K562 (cell line): ENCODE results near the gene CCR5AS.
"Not testable (repeated sequence)": the region's sequence is repeated elsewhere in the genome, so short reads cannot be mapped to it uniquely, and the experiment has no call there.

Experiments used
- KDM4B ChIP-seq, 2 experiments: fragments of 450-650 bp in 1 of 2; sonication (generic) in 1 of 2; IDR thresholded peaks; 2 replicates each; pipeline ENCODE4 v1.6.1; 2016 to 2017; ENCODE audit warnings: borderline replicate concordance in 2 of 2, antibody characterized with exemption in 1 of 2, low read depth in 1 of 2, mild to moderate bottlenecking in 1 of 2
- NR2C2 ChIP-seq, 2 experiments: fragments of 200-800 bp in 1 of 2; sonication (Bioruptor generic) in 1 of 2; sonication (generic) in 1 of 2; formaldehyde crosslinking in 1 of 2; IDR thresholded peaks; 2 replicates each; pipeline versions ENCODE4 v1.6.1 to v1.8.0; 2016 to 2022; ENCODE audit warnings: mild to moderate bottlenecking in 1 of 2, missing compliant biosample characterization in 1 of 2, missing genetic modification characterization in 1 of 2, missing genetic modification reagents in 1 of 2
- RBFOX2 ChIP-seq: fragments of 200-400 bp; formaldehyde crosslinking; IDR thresholded peaks from 2 replicates; pipeline ENCODE4 v1.6.1; 2017; ENCODE audit warnings: low read depth, mild to moderate bottlenecking, low read length, moderate library complexity
- SREBF2 ChIP-seq: sonication (generic); formaldehyde crosslinking; IDR thresholded peaks from 2 replicates; pipeline ENCODE4 v1.4.0; 2020; ENCODE audit warnings: mild to moderate bottlenecking, missing genetic modification reagents
- ZNF224 ChIP-seq: sonication (generic); formaldehyde crosslinking; IDR thresholded peaks from 2 replicates; pipeline ENCODE4 v1.8.0; 2022; ENCODE audit warnings: mild to moderate bottlenecking, missing genetic modification reagents
- ZNF239 ChIP-seq: fragments of 250-450 bp; sonication (Bioruptor Pico); IDR thresholded peaks from 2 replicates; pipeline ENCODE4 v1.4.0; 2020; ENCODE audit warnings: mild to moderate bottlenecking
- TF ChIP-seq, protein P1 (sequence below): conservative IDR thresholded peaks from 2 replicates; pipeline ENCODE4 v1.6.1; 2011; ENCODE audit warnings: low read depth, mild to moderate bottlenecking, low read length; ENCODE audit not compliant: control insufficient read depth
- TF ChIP-seq, protein P2 (sequence below): fragments of 250-450 bp; sonication (Bioruptor Pico); IDR thresholded peaks from 2 replicates; pipeline ENCODE4 v1.4.0; 2020; ENCODE audit warnings: mild to moderate bottlenecking, moderate library complexity, borderline replicate concordance
- TF ChIP-seq, protein P3 (sequence below), 3 experiments: IDR thresholded peaks in 2 of 3; conservative IDR thresholded peaks in 1 of 3; 2 replicates each; pipeline ENCODE4 v1.5.1; 2011 to 2012; ENCODE audit warnings: low read length in 3 of 3, mild to moderate bottlenecking in 3 of 3, control low read depth in 2 of 3, improper control_type of control experiment in 1 of 3, inconsistent platforms in 1 of 3, low read depth in 1 of 3, mixed read lengths in 1 of 3, moderate library complexity in 1 of 3; ENCODE audit not compliant: insufficient read depth in 2 of 3

DNA sequence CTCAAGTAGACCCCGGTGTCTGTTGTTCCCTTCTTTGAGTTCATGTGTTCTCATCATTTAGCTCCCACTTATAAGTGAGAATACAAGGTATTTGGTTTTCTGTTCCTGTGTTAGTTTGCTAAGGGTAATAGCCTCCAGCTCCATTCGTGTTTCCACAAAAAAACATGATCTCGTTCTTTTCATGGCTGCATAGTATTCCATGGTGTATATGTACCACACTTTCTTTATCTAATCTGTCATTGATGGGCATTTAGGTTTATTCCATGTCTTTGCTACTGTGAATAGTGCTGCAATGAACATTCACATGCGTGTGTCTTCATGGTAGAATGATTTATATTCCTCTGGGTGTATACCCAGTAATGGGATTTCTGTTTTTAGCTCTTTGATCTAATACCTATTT is 4.0 kb downstream of the CCR5AS start:
- TF ChIP-seq, protein P1, sequence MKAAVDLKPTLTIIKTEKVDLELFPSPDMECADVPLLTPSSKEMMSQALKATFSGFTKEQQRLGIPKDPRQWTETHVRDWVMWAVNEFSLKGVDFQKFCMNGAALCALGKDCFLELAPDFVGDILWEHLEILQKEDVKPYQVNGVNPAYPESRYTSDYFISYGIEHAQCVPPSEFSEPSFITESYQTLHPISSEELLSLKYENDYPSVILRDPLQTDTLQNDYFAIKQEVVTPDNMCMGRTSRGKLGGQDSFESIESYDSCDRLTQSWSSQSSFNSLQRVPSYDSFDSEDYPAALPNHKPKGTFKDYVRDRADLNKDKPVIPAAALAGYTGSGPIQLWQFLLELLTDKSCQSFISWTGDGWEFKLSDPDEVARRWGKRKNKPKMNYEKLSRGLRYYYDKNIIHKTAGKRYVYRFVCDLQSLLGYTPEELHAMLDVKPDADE: not testable (repeated sequence)
- TF ChIP-seq ZNF239 (CRISPR knock-in tag); NR2C2 (CRISPR knock-in tag; IDR thresholded peaks at IDR 0.05); NR2C2 (tag; IDR thresholded peaks at IDR 0.05); SREBF2 (CRISPR knock-in tag); RBFOX2; ZNF224 (CRISPR knock-in tag); KDM4B (IDR thresholded peaks at IDR 0.05; ENCODE audit: borderline replicate concordance in 2 of 2, low read depth in 1 of 2): not testable (repeated sequence)
- TF ChIP-seq, protein P2, sequence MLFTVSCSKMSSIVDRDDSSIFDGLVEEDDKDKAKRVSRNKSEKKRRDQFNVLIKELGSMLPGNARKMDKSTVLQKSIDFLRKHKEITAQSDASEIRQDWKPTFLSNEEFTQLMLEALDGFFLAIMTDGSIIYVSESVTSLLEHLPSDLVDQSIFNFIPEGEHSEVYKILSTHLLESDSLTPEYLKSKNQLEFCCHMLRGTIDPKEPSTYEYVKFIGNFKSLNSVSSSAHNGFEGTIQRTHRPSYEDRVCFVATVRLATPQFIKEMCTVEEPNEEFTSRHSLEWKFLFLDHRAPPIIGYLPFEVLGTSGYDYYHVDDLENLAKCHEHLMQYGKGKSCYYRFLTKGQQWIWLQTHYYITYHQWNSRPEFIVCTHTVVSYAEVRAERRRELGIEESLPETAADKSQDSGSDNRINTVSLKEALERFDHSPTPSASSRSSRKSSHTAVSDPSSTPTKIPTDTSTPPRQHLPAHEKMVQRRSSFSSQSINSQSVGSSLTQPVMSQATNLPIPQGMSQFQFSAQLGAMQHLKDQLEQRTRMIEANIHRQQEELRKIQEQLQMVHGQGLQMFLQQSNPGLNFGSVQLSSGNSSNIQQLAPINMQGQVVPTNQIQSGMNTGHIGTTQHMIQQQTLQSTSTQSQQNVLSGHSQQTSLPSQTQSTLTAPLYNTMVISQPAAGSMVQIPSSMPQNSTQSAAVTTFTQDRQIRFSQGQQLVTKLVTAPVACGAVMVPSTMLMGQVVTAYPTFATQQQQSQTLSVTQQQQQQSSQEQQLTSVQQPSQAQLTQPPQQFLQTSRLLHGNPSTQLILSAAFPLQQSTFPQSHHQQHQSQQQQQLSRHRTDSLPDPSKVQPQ (CRISPR knock-in tag): not testable (repeated sequence)
- TF ChIP-seq, protein P3, sequence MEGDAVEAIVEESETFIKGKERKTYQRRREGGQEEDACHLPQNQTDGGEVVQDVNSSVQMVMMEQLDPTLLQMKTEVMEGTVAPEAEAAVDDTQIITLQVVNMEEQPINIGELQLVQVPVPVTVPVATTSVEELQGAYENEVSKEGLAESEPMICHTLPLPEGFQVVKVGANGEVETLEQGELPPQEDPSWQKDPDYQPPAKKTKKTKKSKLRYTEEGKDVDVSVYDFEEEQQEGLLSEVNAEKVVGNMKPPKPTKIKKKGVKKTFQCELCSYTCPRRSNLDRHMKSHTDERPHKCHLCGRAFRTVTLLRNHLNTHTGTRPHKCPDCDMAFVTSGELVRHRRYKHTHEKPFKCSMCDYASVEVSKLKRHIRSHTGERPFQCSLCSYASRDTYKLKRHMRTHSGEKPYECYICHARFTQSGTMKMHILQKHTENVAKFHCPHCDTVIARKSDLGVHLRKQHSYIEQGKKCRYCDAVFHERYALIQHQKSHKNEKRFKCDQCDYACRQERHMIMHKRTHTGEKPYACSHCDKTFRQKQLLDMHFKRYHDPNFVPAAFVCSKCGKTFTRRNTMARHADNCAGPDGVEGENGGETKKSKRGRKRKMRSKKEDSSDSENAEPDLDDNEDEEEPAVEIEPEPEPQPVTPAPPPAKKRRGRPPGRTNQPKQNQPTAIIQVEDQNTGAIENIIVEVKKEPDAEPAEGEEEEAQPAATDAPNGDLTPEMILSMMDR (IDR thresholded peaks at IDR 0.05 in 2 of 3, conservative IDR thresholded peaks at IDR 0.05 in 1 of 3; ENCODE audit: insufficient read depth in 2 of 3, low read depth in 1 of 3, low read length in 3 of 3): not testable (repeated sequence)
